Keratinocyte (primary cell): ENCODE data around the gene SOX8. TPM values are rescaled to one million over a fixed set of nuclear protein-coding genes. Genes with fewer than 3 reads are reported as not detected.

Source experiments
- DNase-seq: peaks from one replicate; pipeline ENCODE4 v3.0.0-alpha.2; 2011; ENCODE audit warnings: low read depth, missing footprints, low spot score
- FAIRE-seq: peaks from 2 replicates; lab custom pipeline; 2011; peaks lifted over from hg19 to GRCh38; lab: Jason Lieb, UNC
- H2AFZ ChIP-seq: 2 replicates; pipeline ENCODE4 v1.6.0; 2012; ENCODE audit warnings: low read length, control low read depth, inconsistent platforms; ENCODE audit not compliant: control insufficient read depth
- H3K27ac ChIP-seq: 2 replicates; pipeline ENCODE4 v1.5.1; 2011; ENCODE audit warnings: low read length; ENCODE audit not compliant: control insufficient read depth, insufficient read depth
- H3K27me3 ChIP-seq: 3 replicates; pipeline ENCODE4 v1.6.0; 2011; ENCODE audit warnings: low read length; ENCODE audit not compliant: control insufficient read depth, insufficient read depth; ENCODE audit errors: extremely low read depth
- H3K36me3 ChIP-seq, 2 experiments: 2 replicates in 1 of 2; 3 replicates in 1 of 2; pipeline ENCODE4 v1.5.1; 2011; ENCODE audit warnings: low read length in 2 of 2, mild to moderate bottlenecking in 1 of 2; ENCODE audit not compliant: control insufficient read depth in 2 of 2, insufficient read depth in 2 of 2; ENCODE audit errors: extremely low read depth in 1 of 2
- H3K4me1 ChIP-seq: 3 replicates; pipeline ENCODE4 v1.5.1; 2011; ENCODE audit warnings: low read length; ENCODE audit not compliant: control insufficient read depth, insufficient read depth; ENCODE audit errors: extremely low read depth
- H3K4me2 ChIP-seq: 3 replicates; pipeline ENCODE4 v1.6.0; 2011; ENCODE audit warnings: low read depth, low read length; ENCODE audit not compliant: control insufficient read depth, insufficient read depth; ENCODE audit errors: extremely low read depth
- H3K4me3 ChIP-seq, 3 experiments: fragments of 200-600 bp in 1 of 3; sonication (generic) in 1 of 3; 2 replicates in 2 of 3; 3 replicates in 1 of 3; pipeline ENCODE4 v1.5.1; 2011 to 2016; ENCODE audit warnings: low read length in 3 of 3, mild to moderate bottlenecking in 3 of 3, control low read depth in 2 of 3, inconsistent platforms in 1 of 3, low read depth in 1 of 3, mixed read lengths in 1 of 3, mixed run types in 1 of 3, moderate library complexity in 1 of 3; ENCODE audit not compliant: control insufficient read depth in 2 of 3, insufficient read depth in 2 of 3; ENCODE audit errors: extremely low read depth in 1 of 3
- H3K79me2 ChIP-seq: 2 replicates; pipeline ENCODE4 v1.6.0; 2012; ENCODE audit warnings: low read length; ENCODE audit not compliant: control insufficient read depth, insufficient read depth
- H3K9ac ChIP-seq: 3 replicates; pipeline ENCODE4 v1.6.0; 2011; ENCODE audit warnings: low read length; ENCODE audit not compliant: control insufficient read depth, insufficient read depth; ENCODE audit errors: extremely low read depth
- H3K9me1 ChIP-seq: 3 replicates; pipeline ENCODE4 v1.6.0; 2011; ENCODE audit warnings: low read length; ENCODE audit not compliant: control insufficient read depth, insufficient read depth; ENCODE audit errors: extremely low read depth
- H3K9me3 ChIP-seq: 2 replicates; pipeline ENCODE4 v1.5.1; 2012; ENCODE audit warnings: low read depth, low read length; ENCODE audit not compliant: control insufficient read depth
- H4K20me1 ChIP-seq: 3 replicates; pipeline ENCODE4 v1.6.0; 2011; ENCODE audit warnings: low read length; ENCODE audit not compliant: control insufficient read depth, insufficient read depth; ENCODE audit errors: extremely low read depth
- EZH2 ChIP-seq: IDR thresholded peaks from one replicate; pipeline ENCODE4 v1.6.1; 2012; ENCODE audit warnings: inconsistent platforms, mild to moderate bottlenecking, low read length, moderate library complexity
- dilution Hi-C: fragments of 300-500 bp; cut with MboI; formaldehyde crosslinking; loops from one replicate; pipeline ENCODE4 v1.7.0; 2020; ENCODE audit warnings: low sequenced_read_pairs; ENCODE audit not compliant: extremely low pct_ligation_motif_present
- polyA plus RNA-seq, 5 experiments: library from polyadenylated mRNA; depleted of rRNA in 3 of 5; stranded (reverse) in 3 of 5; stranded (forward) in 1 of 5; unstranded in 1 of 5; fragments of >200 nt; gene quantifications; 1 replicate in 1 of 5; 2 replicates in 3 of 5; 3 replicates in 1 of 5; pipeline versions ENCODE4 v1.2.1 to v1.2.3, GENCODE V29; 2011 to 2012; ENCODE audit warnings: missing spikeins in 2 of 5, low read depth in 1 of 5, low replicate concordance in 1 of 5
- TF ChIP-seq, protein P1 (sequence below), 3 experiments: IDR thresholded peaks in 1 of 3; conservative IDR thresholded peaks in 1 of 3; optimal IDR thresholded peaks in 1 of 3; 2 replicates in 2 of 3; 3 replicates in 1 of 3; pipeline versions ENCODE3 to v1.5.1; 2011; ENCODE audit warnings: low read length in 3 of 3, mild to moderate bottlenecking in 3 of 3, moderate library complexity in 2 of 3, control low read depth in 1 of 3, inconsistent platforms in 1 of 3; ENCODE audit not compliant: insufficient read depth in 2 of 3; ENCODE audit errors: extremely low read depth in 1 of 3

Gene SOX8
- polyA plus RNA-seq, 1 donor (not counting 4 experiments of a cell fraction or from before 2014, with no cell fraction given), result 0.03 TPM

DNA sequence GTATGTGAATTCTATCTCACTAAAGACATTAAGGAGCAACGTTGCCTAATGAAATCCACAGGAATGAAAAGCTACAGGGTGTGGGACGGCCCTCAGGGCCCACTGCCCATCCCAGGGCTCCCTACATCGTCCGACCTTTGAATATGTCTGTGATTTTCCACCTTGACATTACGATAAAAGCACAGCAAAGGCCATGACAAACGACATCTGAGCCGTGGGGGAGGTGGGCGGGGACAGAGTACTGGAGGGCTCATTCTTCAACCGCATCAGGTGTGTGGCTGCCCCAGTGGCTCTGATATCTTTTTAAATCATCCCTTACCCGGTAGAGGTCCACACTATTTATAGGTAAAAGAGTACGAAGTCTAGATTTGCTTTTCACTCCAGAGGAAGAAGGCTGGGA lies 45.9 kb upstream of the SOX8 start:
- FAIRE-seq, result no peak
- Histone ChIP-seq H4K20me1 (no peaks in the 10 kb centered on the region), H2AFZ (no peak overlapping the region), H3K36me3 (no peaks in the 10 kb centered on the region), H3K9me3 (no peaks in the 10 kb centered on the region), H3K27ac (no peak overlapping the region), H3K4me3 (no peak overlapping the region), H3K79me2 (no peaks in the 10 kb centered on the region), H3K4me1 (no peaks in the 10 kb centered on the region), H3K4me2 (no peak overlapping the region), H3K27me3 (no peaks in the 10 kb centered on the region), H3K9me1 (no peaks in the 10 kb centered on the region), H3K9ac (no peak overlapping the region)
- no peak for DNase-seq
- dilution Hi-C loops, result no loop called here
- TF ChIP-seq, protein P1, sequence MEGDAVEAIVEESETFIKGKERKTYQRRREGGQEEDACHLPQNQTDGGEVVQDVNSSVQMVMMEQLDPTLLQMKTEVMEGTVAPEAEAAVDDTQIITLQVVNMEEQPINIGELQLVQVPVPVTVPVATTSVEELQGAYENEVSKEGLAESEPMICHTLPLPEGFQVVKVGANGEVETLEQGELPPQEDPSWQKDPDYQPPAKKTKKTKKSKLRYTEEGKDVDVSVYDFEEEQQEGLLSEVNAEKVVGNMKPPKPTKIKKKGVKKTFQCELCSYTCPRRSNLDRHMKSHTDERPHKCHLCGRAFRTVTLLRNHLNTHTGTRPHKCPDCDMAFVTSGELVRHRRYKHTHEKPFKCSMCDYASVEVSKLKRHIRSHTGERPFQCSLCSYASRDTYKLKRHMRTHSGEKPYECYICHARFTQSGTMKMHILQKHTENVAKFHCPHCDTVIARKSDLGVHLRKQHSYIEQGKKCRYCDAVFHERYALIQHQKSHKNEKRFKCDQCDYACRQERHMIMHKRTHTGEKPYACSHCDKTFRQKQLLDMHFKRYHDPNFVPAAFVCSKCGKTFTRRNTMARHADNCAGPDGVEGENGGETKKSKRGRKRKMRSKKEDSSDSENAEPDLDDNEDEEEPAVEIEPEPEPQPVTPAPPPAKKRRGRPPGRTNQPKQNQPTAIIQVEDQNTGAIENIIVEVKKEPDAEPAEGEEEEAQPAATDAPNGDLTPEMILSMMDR (optimal IDR thresholded peaks at IDR 0.05 in 1 of 3, IDR thresholded peaks at IDR 0.05 in 1 of 3, conservative IDR thresholded peaks at IDR 0.05 in 1 of 3; ENCODE audit: extremely low read depth in 1 of 3, insufficient read depth in 2 of 3, low read length in 3 of 3), result no peak
- TF ChIP-seq EZH2, result no peak

DNA sequence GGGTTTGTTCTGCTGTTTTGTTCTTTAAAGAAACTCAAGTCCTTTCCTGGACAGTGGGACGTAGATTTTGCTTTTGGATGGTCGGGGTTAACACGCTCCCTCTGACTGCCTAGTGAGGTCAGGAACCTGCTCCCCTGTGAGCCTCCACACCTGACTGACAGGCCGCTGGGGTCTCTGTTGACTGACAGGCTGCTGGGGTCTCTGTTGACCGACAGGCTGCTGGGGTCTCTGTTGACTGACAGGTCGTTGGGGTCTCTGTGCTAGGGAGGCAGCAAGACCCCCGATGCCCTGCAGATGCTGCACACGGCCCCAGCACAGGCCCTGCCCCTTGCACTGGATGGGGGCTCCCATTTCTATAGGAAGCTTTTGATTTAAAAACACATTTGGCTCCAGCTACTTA lies 44.3 kb upstream of the SOX8 start:
- Histone ChIP-seq H3K9me3 (no peaks in the 10 kb centered on the region), H3K4me1 (no peaks in the 10 kb centered on the region), H3K27me3 (no peaks in the 10 kb centered on the region), H3K4me3 (no peak overlapping the region), H3K27ac (no peak overlapping the region), H2AFZ (no peak overlapping the region), H3K9me1 (no peaks in the 10 kb centered on the region), H3K4me2 (no peak overlapping the region), H3K79me2 (no peaks in the 10 kb centered on the region), H3K36me3 (no peaks in the 10 kb centered on the region), H4K20me1 (no peaks in the 10 kb centered on the region), H3K9ac (no peak overlapping the region)
- dilution Hi-C loops, result no loop called here
- FAIRE-seq, result no peak
- no peak for DNase-seq
- no peak for TF ChIP-seq EZH2
- TF ChIP-seq, protein P1 (optimal IDR thresholded peaks at IDR 0.05 in 1 of 3, IDR thresholded peaks at IDR 0.05 in 1 of 3, conservative IDR thresholded peaks at IDR 0.05 in 1 of 3; ENCODE audit: extremely low read depth in 1 of 3, insufficient read depth in 2 of 3, low read length in 3 of 3), result no peak
